Thymus (tissue), 11 donors: ENCODE data around the gene ECEL1. TPM values are rescaled to one million over a fixed set of nuclear protein-coding genes. Genes with fewer than 3 reads are reported as not detected.

Experiments used
- DNase-seq, 9 donors: peaks; one replicate each; pipeline ENCODE4 v3.0.0-alpha.2; 2013; ENCODE audit warnings: low spot score in 9 of 9, low read depth in 6 of 9, missing footprints in 1 of 9
- H3K27ac ChIP-seq, 2 donors: one replicate each; pipeline ENCODE4 v1.5.1; 2013; ENCODE audit warnings: control low read depth in 1 of 2, low read depth in 1 of 2, low read length in 1 of 2, mild to moderate bottlenecking in 1 of 2, moderate library complexity in 1 of 2
- H3K27me3 ChIP-seq, 2 donors: one replicate each; pipeline ENCODE4 v1.5.1; 2013; ENCODE audit warnings: low read length in 1 of 2; ENCODE audit not compliant: control insufficient read depth in 2 of 2, insufficient read depth in 1 of 2
- H3K36me3 ChIP-seq, 2 donors: one replicate each; pipeline ENCODE4 v1.5.1; 2013; ENCODE audit warnings: low read length in 1 of 2, mild to moderate bottlenecking in 1 of 2, moderate library complexity in 1 of 2; ENCODE audit not compliant: control insufficient read depth in 2 of 2, insufficient read depth in 2 of 2
- H3K4me1 ChIP-seq, 2 donors: one replicate each; pipeline ENCODE4 v1.5.1; 2013; ENCODE audit warnings: low read length in 2 of 2; ENCODE audit not compliant: control insufficient read depth in 2 of 2, insufficient read depth in 2 of 2
- H3K4me3 ChIP-seq, 2 donors: one replicate each; pipeline ENCODE4 v1.5.1; 2013; ENCODE audit warnings: low read length in 2 of 2, control low read depth in 1 of 2, mild to moderate bottlenecking in 1 of 2
- H3K9me3 ChIP-seq, 2 donors: one replicate each; pipeline ENCODE4 v1.5.1; 2013; ENCODE audit warnings: low read length in 1 of 2, mild to moderate bottlenecking in 1 of 2; ENCODE audit not compliant: control insufficient read depth in 2 of 2, insufficient read depth in 1 of 2
- WGBS: extraction: QIAGEN DNeasy Blood & Tissue Kit; methylation state at CpG from one replicate; pipeline ENCODE4 v1.1.7; 2013; 5-methylcytosine and 5-hydroxymethylcytosine counted together
- polyA plus RNA-seq: library from polyadenylated mRNA; stranded (reverse); fragments of 200-250 nt; gene quantifications from one replicate; pipeline ENCODE4 v1.2.3, GENCODE V29; 2013
- total RNA-seq: library from RNA; stranded (reverse); fragments of 120-200 nt; gene quantifications from one replicate; pipeline ENCODE4 v1.2.4, GENCODE V29; 2013
- donor health status: healthy.

Gene ECEL1
- total and polyA plus RNA-seq, 2 donors, result 0.28 to 1.7 TPM

- H3K4me3 ChIP-seq, result no peak overlapping the region
- DNase-seq, result no peak
- H3K27me3 ChIP-seq, result peaks cover 3 to 67% of the 10 kb centered on the region in 2 donors
- no peaks in the 10 kb centered on the region for H3K9me3 ChIP-seq
- H3K27ac ChIP-seq, result no peak overlapping the region
- H3K4me1 ChIP-seq, result peaks cover 0 to 4% of the 10 kb centered on the region in 2 donors
- WGBS, result 93% methylated on average over 3 of the region's 3 CpGs
- H3K36me3 ChIP-seq, result no peaks in the 10 kb centered on the region
Measured at GRCh38 chr2:232516551-232516950, 28.9 kb upstream of the ECEL1 start.

DNA sequence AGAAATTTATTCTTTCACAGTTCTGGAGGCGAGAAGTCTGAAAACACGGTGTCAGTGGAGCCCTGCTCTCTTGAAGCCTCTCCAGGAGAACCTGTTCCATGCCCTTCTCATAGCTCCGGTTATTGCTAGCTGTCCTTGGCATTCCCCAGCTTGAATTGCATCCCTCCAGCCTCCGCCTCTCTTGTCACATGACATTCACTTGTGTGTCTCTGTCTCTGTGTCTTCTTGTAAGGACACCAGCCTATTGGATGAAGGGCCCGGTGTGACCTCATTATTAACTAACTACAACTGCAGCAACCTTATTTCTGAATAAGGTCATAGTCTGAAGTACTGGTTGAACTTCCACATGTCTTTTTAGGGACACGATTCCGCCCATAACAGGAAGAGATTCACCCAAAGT lies 28.0 kb upstream of the ECEL1 start:
- 97% methylated on average over 7 of the region's 7 CpGs for WGBS
- Histone ChIP-seq H3K4me1 (peaks cover 0 to 4% of the 10 kb centered on the region in 2 donors), H3K27ac (no peak overlapping the region), H3K27me3 (peaks cover 3 to 64% of the 10 kb centered on the region in 2 donors), H3K36me3 (no peaks in the 10 kb centered on the region), H3K4me3 (no peak overlapping the region), H3K9me3 (no peaks in the 10 kb centered on the region)
- DNase-seq, result no peak

DNA sequence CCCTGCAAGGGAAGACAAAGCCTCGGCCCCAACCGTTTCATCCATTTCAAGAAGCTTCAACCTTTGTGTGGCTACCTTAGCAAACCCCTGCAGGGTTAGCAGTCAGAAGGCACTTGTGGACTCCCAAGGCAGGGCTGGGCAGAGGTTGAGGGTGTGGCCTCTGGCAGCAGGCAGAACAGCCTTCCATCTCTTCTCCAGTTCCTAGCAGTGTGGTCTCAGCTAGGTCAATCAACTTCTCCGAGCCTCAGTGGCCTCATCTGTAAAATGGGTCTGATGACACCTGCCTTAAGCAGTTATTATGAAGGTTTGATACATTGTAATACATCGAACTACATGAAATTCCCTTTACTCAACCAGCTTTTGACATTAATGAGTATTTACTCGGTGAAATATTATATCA lies 25.7 kb upstream of the ECEL1 start:
- no peaks in the 10 kb centered on the region for H3K9me3 ChIP-seq
- H3K36me3 ChIP-seq, result no peaks in the 10 kb centered on the region
- no peak for DNase-seq
- H3K4me1 ChIP-seq, result no peaks in the 10 kb centered on the region
- no peak overlapping the region for H3K27ac ChIP-seq
- 93% methylated on average over 5 of the region's 5 CpGs for WGBS
- no peak overlapping the region for H3K4me3 ChIP-seq
- peaks cover 0 to 49% of the 10 kb centered on the region in 2 donors for H3K27me3 ChIP-seq

GRCh38 chr2:232512602-232513001 lies 25.0 kb upstream of the ECEL1 start:
- no peak for DNase-seq
- WGBS, result 95% methylated on average over 10 of the region's 10 CpGs

DNA sequence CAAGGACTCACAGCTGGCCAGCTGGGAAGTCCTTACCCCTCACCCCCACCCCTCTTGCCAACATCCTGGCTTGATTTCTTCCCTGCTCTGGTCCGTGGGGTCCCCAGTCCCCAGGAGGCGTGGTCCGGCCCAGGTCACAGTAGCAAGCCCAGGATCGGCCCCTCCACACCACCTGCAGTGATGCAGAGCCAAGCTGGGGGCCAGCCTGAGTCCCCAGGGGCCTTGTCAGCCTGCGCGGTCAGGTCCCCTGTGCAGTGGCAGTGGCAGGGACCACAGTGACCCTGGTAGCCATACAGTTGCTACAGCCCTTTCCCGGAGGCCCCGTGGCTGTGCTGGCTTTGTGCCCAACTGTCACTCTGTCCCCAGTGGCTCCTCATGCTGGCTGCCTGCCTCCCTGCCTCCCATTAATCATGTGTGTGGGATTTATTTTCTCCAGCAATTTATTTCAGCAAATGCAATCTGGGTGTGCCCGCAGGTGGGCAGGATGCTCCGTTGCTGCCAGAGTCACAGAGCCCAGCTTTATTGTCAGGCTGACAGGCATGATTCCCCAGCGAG lies 23.8 kb upstream of the ECEL1 start:
- no peaks in the 10 kb centered on the region for H3K4me1 ChIP-seq
- H3K27me3 ChIP-seq, result peaks cover 4 to 53% of the 10 kb centered on the region in 2 donors
- no peaks in the 10 kb centered on the region for H3K9me3 ChIP-seq
- no peak for DNase-seq
- H3K4me3 ChIP-seq, result no peak overlapping the region
- H3K36me3 ChIP-seq, result no peaks in the 10 kb centered on the region
- 80% methylated on average over 11 of the region's 11 CpGs for WGBS
- no peak overlapping the region for H3K27ac ChIP-seq

More at GRCh38 chr2:232512602-232513001, 25.0 kb upstream of the ECEL1 start:
- Histone ChIP-seq H3K9me3 (no peaks in the 10 kb centered on the region), H3K27me3 (peaks cover 0 to 51% of the 10 kb centered on the region in 2 donors), H3K36me3 (no peaks in the 10 kb centered on the region), H3K27ac (no peak overlapping the region), H3K4me3 (no peak overlapping the region), H3K4me1 (no peaks in the 10 kb centered on the region)

GRCh38 chr2:232508251-232508650 lies 20.6 kb upstream of the ECEL1 start:
- H3K27ac ChIP-seq, result no peak overlapping the region
- DNase-seq, result no peak
- no peaks in the 10 kb centered on the region for H3K36me3 ChIP-seq
- H3K27me3 ChIP-seq, result peaks cover 27 to 75% of the 10 kb centered on the region in 2 donors
- no peak overlapping the region for H3K4me3 ChIP-seq
- H3K4me1 ChIP-seq, result no peaks in the 10 kb centered on the region
- no peaks in the 10 kb centered on the region for H3K9me3 ChIP-seq
- WGBS, result 91% methylated on average over 7 of the region's 7 CpGs

- Histone ChIP-seq H3K4me1 (peaks cover 0 to 4% of the 10 kb centered on the region in 2 donors), H3K36me3 (no peaks in the 10 kb centered on the region), H3K4me3 (no peak overlapping the region), H3K9me3 (no peaks in the 10 kb centered on the region), H3K27me3 (peaks cover 41 to 80% of the 10 kb centered on the region in 2 donors), H3K27ac (no peak overlapping the region)
- WGBS, result 87% methylated on average over 4 of the region's 4 CpGs
- no peak for DNase-seq
Measured at GRCh38 chr2:232506709-232507108, 19.1 kb upstream of the ECEL1 start.

DNA sequence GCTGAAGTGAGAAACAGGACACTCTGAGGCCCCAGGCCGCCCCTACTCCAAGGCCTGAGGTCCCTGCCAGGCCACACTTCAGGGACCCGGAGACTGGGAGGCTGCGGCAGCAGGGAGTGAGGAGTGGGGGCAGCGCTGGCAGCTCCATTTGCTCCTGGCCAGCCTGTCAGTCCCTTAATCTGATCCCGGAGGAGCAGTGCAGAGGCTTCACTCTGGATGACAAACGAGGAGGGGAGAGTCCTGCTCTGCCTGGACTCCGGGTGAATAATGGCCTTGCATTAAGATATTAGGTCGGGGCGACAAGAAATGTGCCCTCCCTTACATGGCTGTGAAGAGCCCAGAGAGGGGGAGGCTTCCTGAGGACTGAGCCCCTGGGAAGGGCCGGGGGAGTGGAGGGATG lies 18.2 kb upstream of the ECEL1 start:
- WGBS, result 55% methylated on average over 10 of the region's 10 CpGs
- H3K9me3 ChIP-seq, result no peaks in the 10 kb centered on the region
- H3K27me3 ChIP-seq, result peaks cover 48 to 81% of the 10 kb centered on the region in 2 donors
- DNase-seq, result no peak
- no peak overlapping the region for H3K27ac ChIP-seq
- H3K4me1 ChIP-seq, result peaks cover 0 to 4% of the 10 kb centered on the region in 2 donors
- H3K4me3 ChIP-seq, result no peak overlapping the region
- H3K36me3 ChIP-seq, result no peaks in the 10 kb centered on the region

DNA sequence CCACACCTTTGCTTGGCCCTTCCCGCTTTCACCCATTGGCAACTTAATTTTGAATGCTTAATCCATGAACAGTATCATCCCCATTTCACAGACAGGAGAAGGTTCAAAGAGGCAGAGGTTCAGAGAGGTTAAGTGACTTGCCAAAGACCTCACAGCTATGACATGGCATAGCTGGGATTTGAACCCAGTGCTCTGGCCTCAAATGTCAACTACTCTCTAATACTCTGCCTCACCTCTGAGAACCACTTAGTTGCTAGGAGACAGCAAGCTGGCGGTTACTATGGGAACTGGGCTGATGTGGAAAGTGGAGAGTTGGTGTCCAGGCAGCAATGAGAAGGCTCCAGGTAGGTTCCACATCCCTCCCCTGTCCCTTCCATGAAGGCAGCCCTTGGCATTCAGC lies 16.8 kb upstream of the ECEL1 start:
- no peaks in the 10 kb centered on the region for H3K36me3 ChIP-seq
- H3K4me1 ChIP-seq, result peaks cover 0 to 4% of the 10 kb centered on the region in 2 donors
- H3K9me3 ChIP-seq, result no peaks in the 10 kb centered on the region
- no peak overlapping the region for H3K4me3 ChIP-seq
- DNase-seq, result no peak
- H3K27ac ChIP-seq, result no peak overlapping the region
- peaks cover 48 to 93% of the 10 kb centered on the region in 2 donors for H3K27me3 ChIP-seq
- WGBS, result 66% methylated on average over 2 of the region's 2 CpGs
